HCT116 (cell line): ENCODE measurements around the gene BEND7.

ENCODE experiments used
- EZH2phosphoT487 ChIP-seq: fragments of 200-600 bp; IDR thresholded peaks from 2 replicates; pipeline ENCODE4 v1.6.1; 2018; ENCODE audit warnings: antibody characterized with exemption, borderline replicate concordance
- POLR2A ChIP-seq: IDR thresholded peaks from 2 replicates; pipeline ENCODE4 v1.7.0; 2011; ENCODE audit warnings: borderline replicate concordance; ENCODE audit not compliant: insufficient read depth, insufficient read length; ENCODE audit errors: extremely low read depth
- POLR2AphosphoS5 ChIP-seq: IDR thresholded peaks from 2 replicates; pipeline ENCODE4 v1.6.1; 2011; ENCODE audit warnings: mild to moderate bottlenecking, low read depth, low read length, moderate library complexity
- ZNF274 ChIP-seq: fragments of 200-500 bp; sonication (Bioruptor generic); IDR thresholded peaks from 2 replicates; pipeline ENCODE4 v1.6.1; 2014; ENCODE audit warnings: mild to moderate bottlenecking, low read depth, low read length, inconsistent platforms
- TF ChIP-seq, protein P1 (sequence below), 3 experiments: fragments of 200-600 bp in 1 of 3; sonication (generic) in 1 of 3; IDR thresholded peaks in 2 of 3; conservative IDR thresholded peaks in 1 of 3; 2 replicates each; pipeline ENCODE4 v1.5.1; 2012 to 2017; ENCODE audit warnings: low read depth in 2 of 3, low read length in 2 of 3, antibody characterized with exemption in 1 of 3, borderline replicate concordance in 1 of 3, control low read depth in 1 of 3, mild to moderate bottlenecking in 1 of 3, mixed read lengths in 1 of 3, mixed run types in 1 of 3, moderate library complexity in 1 of 3; ENCODE audit not compliant: insufficient read depth in 1 of 3

DNA sequence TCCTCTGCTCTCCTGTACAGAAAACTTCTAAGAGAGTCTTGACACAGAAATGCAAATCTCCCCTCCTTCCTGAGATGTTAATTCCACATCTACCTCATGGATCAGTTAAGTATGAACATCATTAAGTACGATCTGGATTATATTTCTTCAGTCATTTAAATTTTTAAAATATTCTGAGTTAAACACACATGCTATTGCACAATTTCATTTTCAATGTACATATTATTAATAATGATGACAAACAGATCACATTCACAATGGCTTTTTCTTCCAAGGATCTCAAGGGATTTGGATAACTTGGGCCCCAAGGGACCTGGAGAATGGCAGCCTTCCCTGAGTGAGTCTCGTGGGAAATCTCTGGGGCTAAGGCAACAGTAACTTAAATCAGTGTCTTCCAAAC is 16.2 kb downstream of the BEND7 start:
- TF ChIP-seq, protein P1, sequence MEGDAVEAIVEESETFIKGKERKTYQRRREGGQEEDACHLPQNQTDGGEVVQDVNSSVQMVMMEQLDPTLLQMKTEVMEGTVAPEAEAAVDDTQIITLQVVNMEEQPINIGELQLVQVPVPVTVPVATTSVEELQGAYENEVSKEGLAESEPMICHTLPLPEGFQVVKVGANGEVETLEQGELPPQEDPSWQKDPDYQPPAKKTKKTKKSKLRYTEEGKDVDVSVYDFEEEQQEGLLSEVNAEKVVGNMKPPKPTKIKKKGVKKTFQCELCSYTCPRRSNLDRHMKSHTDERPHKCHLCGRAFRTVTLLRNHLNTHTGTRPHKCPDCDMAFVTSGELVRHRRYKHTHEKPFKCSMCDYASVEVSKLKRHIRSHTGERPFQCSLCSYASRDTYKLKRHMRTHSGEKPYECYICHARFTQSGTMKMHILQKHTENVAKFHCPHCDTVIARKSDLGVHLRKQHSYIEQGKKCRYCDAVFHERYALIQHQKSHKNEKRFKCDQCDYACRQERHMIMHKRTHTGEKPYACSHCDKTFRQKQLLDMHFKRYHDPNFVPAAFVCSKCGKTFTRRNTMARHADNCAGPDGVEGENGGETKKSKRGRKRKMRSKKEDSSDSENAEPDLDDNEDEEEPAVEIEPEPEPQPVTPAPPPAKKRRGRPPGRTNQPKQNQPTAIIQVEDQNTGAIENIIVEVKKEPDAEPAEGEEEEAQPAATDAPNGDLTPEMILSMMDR (IDR thresholded peaks at IDR 0.05 in 2 of 3, conservative IDR thresholded peaks at IDR 0.05 in 1 of 3; ENCODE audit: borderline replicate concordance in 1 of 3, insufficient read depth in 1 of 3, low read depth in 2 of 3, low read length in 2 of 3) = no peak
- TF ChIP-seq ZNF274 (no peak), POLR2A (no peak), EZH2phosphoT487 (no peak), POLR2AphosphoS5 (no peak)
